A673 (cell line): ENCODE measurements around the gene KLHL26. TPM values are rescaled to one million over a fixed set of nuclear protein-coding genes. Genes with fewer than 3 reads are reported as not detected.

ENCODE experiments used
- BruUV-seq: library from RNA; stranded (reverse); fragments of 400-500 nt; replicated peaks from 2 replicates; lab custom pipeline; 2021; lab: Mats Ljungman, UMichigan
- CTCF ChIA-PET: fragments of 300-600 bp; sonication (Branson Sonifier 250); formaldehyde crosslinking; loops from one replicate; lab custom pipeline; 2022; ENCODE audit warnings: antibody characterized with exemption; lab: Charles Lee
- POLR2A ChIA-PET: fragments of 300-600 bp; sonication (Branson Sonifier 250); formaldehyde crosslinking; loops from one replicate; lab custom pipeline; 2022; ENCODE audit warnings: antibody characterized with exemption; ENCODE audit not compliant: low non-redundant PET; lab: Charles Lee
- DNase-seq: peaks from one replicate; pipeline ENCODE4 v3.0.0-alpha.2; 2015; ENCODE audit warnings: low spot score
- H3K27ac ChIP-seq: fragments of 200-600 bp; sonication (generic); 2 replicates; pipeline ENCODE4 v1.5.1; 2016; ENCODE audit warnings: mixed run types, low read depth, mild to moderate bottlenecking, mixed read lengths, antibody characterized with exemption, low read length; ENCODE audit not compliant: poor library complexity, severe bottlenecking
- H3K27me3 ChIP-seq: fragments of 200-600 bp; sonication (generic); replicated peaks from 2 replicates; pipeline ENCODE4 v1.6.1; 2017; ENCODE audit warnings: mixed run types, low read depth, mild to moderate bottlenecking, mixed read lengths, antibody characterized with exemption, low read length; ENCODE audit not compliant: insufficient read depth, poor library complexity
- H3K36me3 ChIP-seq: fragments of 200-600 bp; sonication (generic); 2 replicates; pipeline ENCODE4 v1.6.1; 2016; ENCODE audit warnings: mixed run types, mild to moderate bottlenecking, mixed read lengths, antibody characterized with exemption, low read length; ENCODE audit not compliant: insufficient read depth, poor library complexity, severe bottlenecking
- H3K4me1 ChIP-seq: fragments of 200-600 bp; sonication (generic); 2 replicates; pipeline ENCODE4 v1.6.1; 2017; ENCODE audit warnings: mixed run types, mild to moderate bottlenecking, mixed read lengths, antibody characterized with exemption, low read length; ENCODE audit not compliant: insufficient read depth, poor library complexity, severe bottlenecking
- H3K4me3 ChIP-seq: fragments of 200-600 bp; sonication (generic); 2 replicates; pipeline ENCODE4 v1.5.1; 2016; ENCODE audit warnings: low read depth, mixed run types, mild to moderate bottlenecking, mixed read lengths, low read length; ENCODE audit not compliant: poor library complexity, severe bottlenecking
- H3K9me3 ChIP-seq: fragments of 200-600 bp; sonication (generic); 2 replicates; pipeline ENCODE4 v1.6.1; 2016; ENCODE audit warnings: mixed run types, low read depth, mild to moderate bottlenecking, mixed read lengths, antibody characterized with exemption, low read length; ENCODE audit not compliant: poor library complexity, severe bottlenecking
- EZH2 ChIP-seq: fragments of 200-600 bp; sonication (generic); IDR thresholded peaks from 2 replicates; pipeline ENCODE4 v1.6.1; 2017; ENCODE audit warnings: borderline replicate concordance, low read depth, mild to moderate bottlenecking, mixed read lengths, antibody characterized with exemption, low read length; ENCODE audit not compliant: poor library complexity, severe bottlenecking
- intact Hi-C: fragments of 100-400 bp; cut with micrococcal nuclease; formaldehyde crosslinking; loops from one replicate; pipeline ENCODE4 v1.10.0; 2022; ENCODE audit not compliant: unreplicated experiment
- total RNA-seq: library from RNA; stranded (reverse); gene quantifications from 2 replicates; pipeline ENCODE4 v1.2.3, GENCODE V29; 2021
- TF ChIP-seq, protein P1 (sequence below): fragments of 300-800, 200-600 bp; sonication (generic); conservative IDR thresholded peaks from 2 replicates; pipeline ENCODE4 v1.5.1; 2017; ENCODE audit warnings: low read depth, mild to moderate bottlenecking, antibody characterized with exemption, low read length, moderate library complexity, mixed read lengths

Gene KLHL26
- total RNA-seq, 1 experiment from 2014 or later: 16.3 TPM

GRCh38 chr19:18617562-18617961 lies 19.3 kb upstream of the KLHL26 start:
- H3K4me1 ChIP-seq: no peaks in the 10 kb centered on the region
- intact Hi-C loops: no loop called here
- no TSS peak for BruUV-seq
- H3K9me3 ChIP-seq: no peaks in the 10 kb centered on the region
- DNase-seq: no peak
- TF ChIP-seq, protein P1, sequence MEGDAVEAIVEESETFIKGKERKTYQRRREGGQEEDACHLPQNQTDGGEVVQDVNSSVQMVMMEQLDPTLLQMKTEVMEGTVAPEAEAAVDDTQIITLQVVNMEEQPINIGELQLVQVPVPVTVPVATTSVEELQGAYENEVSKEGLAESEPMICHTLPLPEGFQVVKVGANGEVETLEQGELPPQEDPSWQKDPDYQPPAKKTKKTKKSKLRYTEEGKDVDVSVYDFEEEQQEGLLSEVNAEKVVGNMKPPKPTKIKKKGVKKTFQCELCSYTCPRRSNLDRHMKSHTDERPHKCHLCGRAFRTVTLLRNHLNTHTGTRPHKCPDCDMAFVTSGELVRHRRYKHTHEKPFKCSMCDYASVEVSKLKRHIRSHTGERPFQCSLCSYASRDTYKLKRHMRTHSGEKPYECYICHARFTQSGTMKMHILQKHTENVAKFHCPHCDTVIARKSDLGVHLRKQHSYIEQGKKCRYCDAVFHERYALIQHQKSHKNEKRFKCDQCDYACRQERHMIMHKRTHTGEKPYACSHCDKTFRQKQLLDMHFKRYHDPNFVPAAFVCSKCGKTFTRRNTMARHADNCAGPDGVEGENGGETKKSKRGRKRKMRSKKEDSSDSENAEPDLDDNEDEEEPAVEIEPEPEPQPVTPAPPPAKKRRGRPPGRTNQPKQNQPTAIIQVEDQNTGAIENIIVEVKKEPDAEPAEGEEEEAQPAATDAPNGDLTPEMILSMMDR: no peak
- no peak for TF ChIP-seq EZH2
- POLR2A ChIA-PET: no interaction called here
- H3K27me3 ChIP-seq: no peaks in the 10 kb centered on the region
- H3K27ac ChIP-seq: no peak overlapping the region
- CTCF ChIA-PET: no interaction called here
- H3K36me3 ChIP-seq: no peaks in the 10 kb centered on the region
- H3K4me3 ChIP-seq: no peak overlapping the region

DNA sequence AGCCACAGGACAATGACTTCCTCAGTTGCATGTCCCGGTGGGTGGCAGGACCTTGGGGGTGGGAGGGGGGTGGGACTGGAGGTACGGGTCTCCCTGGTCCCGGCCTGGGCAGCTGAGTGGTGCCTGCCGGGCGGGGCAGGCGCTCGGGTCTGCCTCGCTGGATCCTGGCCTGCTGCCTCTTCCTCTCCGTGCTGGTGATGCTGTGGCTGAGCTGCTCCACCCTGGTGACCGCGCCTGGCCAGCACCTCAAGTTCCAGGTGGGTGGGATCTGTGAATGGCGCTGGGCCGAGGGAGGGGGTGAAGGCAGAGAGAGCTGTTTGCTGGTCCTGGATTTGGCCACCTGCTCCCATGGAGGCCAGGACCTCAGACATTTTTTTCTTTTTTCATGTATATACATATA lies 18.6 kb upstream of the KLHL26 start:
- POLR2A ChIA-PET: interaction anchor here (0.6 kb wide), 2 partner anchors 24 to 130 kb away, joined by 3 to 4 read pairs; no protein-coding TSS in a partner anchor
- H3K9me3 ChIP-seq: no peaks in the 10 kb centered on the region
- H3K4me1 ChIP-seq: no peaks in the 10 kb centered on the region
- TF ChIP-seq, protein P1: no peak
- TF ChIP-seq EZH2: no peak
- no peak overlapping the region for H3K4me3 ChIP-seq
- H3K27ac ChIP-seq: no peak overlapping the region
- no peaks in the 10 kb centered on the region for H3K27me3 ChIP-seq
- intact Hi-C loops: no loop called here
- CTCF ChIA-PET: no interaction called here
- BruUV-seq: no TSS peak
- no peak for DNase-seq
- H3K36me3 ChIP-seq: no peaks in the 10 kb centered on the region

DNA sequence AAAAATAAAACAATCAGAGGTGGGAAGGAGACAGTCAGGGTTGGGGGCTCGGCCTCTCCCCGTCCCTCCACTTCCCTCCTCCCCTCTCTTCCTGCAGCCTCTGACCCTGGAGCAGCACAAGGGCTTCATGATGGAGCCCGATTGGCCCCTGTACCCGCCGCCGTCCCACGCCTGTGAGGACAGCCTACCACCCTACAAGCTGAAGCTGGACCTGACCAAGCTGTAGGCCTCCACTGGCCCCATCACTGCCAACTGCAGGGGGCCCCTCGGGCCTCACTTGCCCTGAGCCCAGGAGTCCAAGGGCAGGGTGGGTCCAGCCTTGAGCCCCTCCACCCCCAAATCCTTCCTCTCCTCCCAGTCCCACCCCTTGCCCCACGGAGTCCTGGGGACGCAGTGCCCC lies 16.5 kb upstream of the KLHL26 start:
- Histone ChIP-seq H3K4me3 (no peak overlapping the region), H3K27ac (no peak overlapping the region), H3K9me3 (no peaks in the 10 kb centered on the region), H3K27me3 (no peaks in the 10 kb centered on the region), H3K36me3 (no peaks in the 10 kb centered on the region), H3K4me1 (no peaks in the 10 kb centered on the region)
- no peak for TF ChIP-seq EZH2
- TF ChIP-seq, protein P1: no peak
- BruUV-seq: no TSS peak
- POLR2A ChIA-PET: no interaction called here
- CTCF ChIA-PET: no interaction called here
- DNase-seq: no peak
- intact Hi-C loops: no loop called here
